ENCODE measurements around the gene MBP. TPM values are rescaled to one million over a fixed set of nuclear protein-coding genes. Genes with fewer than 3 reads are reported as not detected.

Gene MBP
- total RNA-seq, 1 donor from 2014 or later: 78.9 TPM

- DNase-seq (no peak), ATAC-seq (no peak)
- Histone ChIP-seq H3K36me3 (no peaks in the 10 kb centered on the region), H3K27ac (no peak overlapping the region), H3K27me3 (no peaks in the 10 kb centered on the region), H3K9me3 (no peaks in the 10 kb centered on the region), H3K4me1 (peaks cover 68% of the 10 kb centered on the region), H3K4me3 (no peak overlapping the region)
- intact Hi-C loops (cut with DNase I): no loop called here
- TF ChIP-seq, protein P1, sequence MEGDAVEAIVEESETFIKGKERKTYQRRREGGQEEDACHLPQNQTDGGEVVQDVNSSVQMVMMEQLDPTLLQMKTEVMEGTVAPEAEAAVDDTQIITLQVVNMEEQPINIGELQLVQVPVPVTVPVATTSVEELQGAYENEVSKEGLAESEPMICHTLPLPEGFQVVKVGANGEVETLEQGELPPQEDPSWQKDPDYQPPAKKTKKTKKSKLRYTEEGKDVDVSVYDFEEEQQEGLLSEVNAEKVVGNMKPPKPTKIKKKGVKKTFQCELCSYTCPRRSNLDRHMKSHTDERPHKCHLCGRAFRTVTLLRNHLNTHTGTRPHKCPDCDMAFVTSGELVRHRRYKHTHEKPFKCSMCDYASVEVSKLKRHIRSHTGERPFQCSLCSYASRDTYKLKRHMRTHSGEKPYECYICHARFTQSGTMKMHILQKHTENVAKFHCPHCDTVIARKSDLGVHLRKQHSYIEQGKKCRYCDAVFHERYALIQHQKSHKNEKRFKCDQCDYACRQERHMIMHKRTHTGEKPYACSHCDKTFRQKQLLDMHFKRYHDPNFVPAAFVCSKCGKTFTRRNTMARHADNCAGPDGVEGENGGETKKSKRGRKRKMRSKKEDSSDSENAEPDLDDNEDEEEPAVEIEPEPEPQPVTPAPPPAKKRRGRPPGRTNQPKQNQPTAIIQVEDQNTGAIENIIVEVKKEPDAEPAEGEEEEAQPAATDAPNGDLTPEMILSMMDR (IDR thresholded peaks at IDR 0.05): peak; percentile 59
These were observed 73.2 kb downstream of the MBP start for GRCh38 chr18:77059294-77059916.

DNA sequence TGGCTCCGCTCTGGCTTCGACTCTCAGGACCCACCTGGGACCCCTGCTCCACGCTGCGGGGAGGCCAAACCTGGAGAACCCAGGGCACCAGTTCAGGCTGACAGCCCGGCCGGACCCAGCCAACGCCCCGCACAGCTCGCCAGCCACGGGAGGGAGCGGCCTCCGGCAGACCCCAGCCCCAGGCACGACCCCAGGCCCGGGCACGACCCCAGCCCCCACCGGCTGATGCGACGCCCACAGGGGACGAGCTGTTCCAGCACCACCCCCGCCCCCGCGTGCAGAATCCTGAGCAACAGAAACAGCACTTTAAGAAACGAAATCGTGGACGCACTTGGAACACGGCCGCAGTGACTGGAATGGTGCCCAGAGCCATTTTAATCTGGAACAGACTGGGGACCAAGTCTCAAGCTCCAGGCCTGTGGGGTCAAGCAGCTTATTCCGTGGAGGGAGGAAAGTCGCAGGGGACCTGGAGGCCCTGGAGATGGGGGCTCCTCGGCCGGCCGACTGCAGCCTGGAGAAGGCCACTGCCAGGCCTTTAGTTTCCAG is 74.2 kb downstream of the MBP start:
- H3K4me3 ChIP-seq: no peak overlapping the region
- H3K9me3 ChIP-seq: no peaks in the 10 kb centered on the region
- DNase-seq (no peak), ATAC-seq (no peak)
- intact Hi-C loops (cut with DNase I): no loop called here
- peaks cover 79% of the 10 kb centered on the region for H3K4me1 ChIP-seq
- no peaks in the 10 kb centered on the region for H3K27me3 ChIP-seq
- H3K27ac ChIP-seq: no peak overlapping the region
- TF ChIP-seq, protein P1 (IDR thresholded peaks at IDR 0.05): no peak
- H3K36me3 ChIP-seq: no peaks in the 10 kb centered on the region

GRCh38 chr18:77057006-77057395 is 75.6 kb downstream of the MBP start:
- H3K4me3 ChIP-seq: no peak overlapping the region
- ATAC-seq: peak; percentile 23

GRCh38 chr18:77056344-77057005 is 76.1 kb downstream of the MBP start:
- intact Hi-C loops (cut with DNase I): no loop called here
- TF ChIP-seq, protein P1 (IDR thresholded peaks at IDR 0.05): no peak

More at GRCh38 chr18:77057006-77057395, 75.6 kb downstream of the MBP start:
- TF ChIP-seq, protein P1 (IDR thresholded peaks at IDR 0.05): no peak
- Histone ChIP-seq H3K27me3 (no peaks in the 10 kb centered on the region), H3K27ac (peak overlapping the region; percentile 73), H3K36me3 (no peaks in the 10 kb centered on the region), H3K9me3 (no peaks in the 10 kb centered on the region), H3K4me1 (peaks cover 78% of the 10 kb centered on the region)
- intact Hi-C loops (cut with DNase I): no loop called here
- no peak for DNase-seq

GRCh38 chr18:77055429-77056300 is 76.9 kb downstream of the MBP start:
- intact Hi-C loops (cut with DNase I): no loop called here
- peaks cover 65% of the 10 kb centered on the region for H3K4me1 ChIP-seq
- H3K9me3 ChIP-seq: no peaks in the 10 kb centered on the region
- no peaks in the 10 kb centered on the region for H3K27me3 ChIP-seq
- ATAC-seq (no peak), DNase-seq (peak; percentile 73)
- peak overlapping the region; percentile 73 for H3K27ac ChIP-seq
- H3K4me3 ChIP-seq: no peak overlapping the region
- no peaks in the 10 kb centered on the region for H3K36me3 ChIP-seq
- TF ChIP-seq, protein P1 (IDR thresholded peaks at IDR 0.05): no peak

More at GRCh38 chr18:77056344-77057005, 76.1 kb downstream of the MBP start:
- DNase-seq (peak; percentile 85), ATAC-seq (peak; percentile 43)
- Histone ChIP-seq H3K36me3 (no peaks in the 10 kb centered on the region), H3K9me3 (no peaks in the 10 kb centered on the region), H3K4me3 (no peak overlapping the region), H3K4me1 (peaks cover 73% of the 10 kb centered on the region), H3K27ac (peak overlapping the region; percentile 73), H3K27me3 (no peaks in the 10 kb centered on the region)
